ENCODE results near the gene ATP10B. TPM values are rescaled to one million over a fixed set of nuclear protein-coding genes. Genes with fewer than 3 reads are reported as not detected.

Gene ATP10B
- total RNA-seq, 4 donors from 2014 or later: 0.12 to 0.13 TPM; not detected in 2

GRCh38 chr5:160774666-160775315 is 77.2 kb downstream of the ATP10B start:
- ATAC-seq (ENCODE audit: low FRiP score) (peak; percentile 37), DNase-seq (ENCODE audit: low spot score) (no peak)
- TF ChIP-seq CTCF (IDR thresholded peaks at IDR 0.05): no peak

- no peak for ATAC-seq (ENCODE audit: low FRiP score)
- DNase-seq (ENCODE audit: low spot score): no peak
- no peak for TF ChIP-seq CTCF (IDR thresholded peaks at IDR 0.05)
Measured at GRCh38 chr5:160773646-160774410, 78.2 kb downstream of the ATP10B start.

DNA sequence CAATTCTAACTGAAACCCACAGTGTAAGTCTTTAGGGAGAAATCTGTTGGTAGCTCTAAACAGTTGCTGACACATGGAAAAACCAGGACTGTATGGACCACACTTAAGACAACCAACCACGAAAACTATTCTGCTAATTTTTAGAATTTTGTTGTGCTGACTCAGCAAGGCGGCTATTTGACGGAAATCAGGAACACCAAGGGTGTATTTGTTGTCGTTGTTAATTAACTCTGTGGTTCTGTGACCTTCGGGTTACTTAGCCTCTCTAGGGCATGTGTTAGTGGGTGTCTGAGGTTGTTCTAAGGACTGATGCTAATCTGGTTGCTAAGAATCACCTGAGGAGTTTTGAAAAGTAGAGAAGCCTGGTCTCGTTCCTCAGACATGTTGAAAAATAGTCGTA is 79.2 kb downstream of the ATP10B start:
- no peak for TF ChIP-seq CTCF (IDR thresholded peaks at IDR 0.05)
- DNase-seq (ENCODE audit: low spot score) (no peak), ATAC-seq (ENCODE audit: low FRiP score) (no peak)

DNA sequence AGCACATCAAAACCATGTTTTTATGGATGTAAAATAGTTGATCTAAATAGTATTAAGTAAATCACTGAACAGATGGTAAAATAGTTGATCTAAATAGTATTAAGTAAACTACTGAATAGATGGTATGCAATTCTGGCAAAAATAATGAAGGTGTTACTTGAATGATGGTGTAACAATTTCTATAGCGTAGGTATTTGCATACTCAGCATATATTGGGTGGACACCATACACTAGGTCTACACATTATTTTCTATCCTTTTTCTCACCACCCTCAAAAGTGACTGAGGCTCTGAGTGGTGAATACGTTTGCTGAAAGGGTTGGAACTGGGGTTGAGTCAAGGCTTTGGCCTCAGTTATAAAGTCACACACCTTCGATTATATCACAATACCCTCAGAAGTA is 81.3 kb downstream of the ATP10B start:
- no peak for DNase-seq (ENCODE audit: low spot score)
- no peak for ATAC-seq (ENCODE audit: low FRiP score)
- TF ChIP-seq CTCF (IDR thresholded peaks at IDR 0.05): no peak

- ATAC-seq (ENCODE audit: low FRiP score) (no peak), DNase-seq (ENCODE audit: low spot score) (no peak)
- no peak for TF ChIP-seq CTCF (IDR thresholded peaks at IDR 0.05)
Measured at GRCh38 chr5:160769301-160769700, 82.7 kb downstream of the ATP10B start.

- DNase-seq (ENCODE audit: low spot score) (no peak), ATAC-seq (ENCODE audit: low FRiP score) (no peak)
- TF ChIP-seq CTCF (IDR thresholded peaks at IDR 0.05): no peak
Measured at GRCh38 chr5:160767062-160767461, 84.9 kb downstream of the ATP10B start.

GRCh38 chr5:160760008-160760407 is 92.0 kb downstream of the ATP10B start:
- ATAC-seq (ENCODE audit: low FRiP score) (no peak), DNase-seq (ENCODE audit: low spot score) (no peak)
- TF ChIP-seq CTCF (IDR thresholded peaks at IDR 0.05): no peak

All from omental fat pad (tissue), 4 donors.